Parathyroid adenoma (tissue), 2 donors: ENCODE data around the gene C1QTNF8.

ENCODE experiments used
- H2AFZ ChIP-seq: fragments of 300-600 bp; sonication (generic); one replicate; pipeline ENCODE4 v1.7.0; 2017; ENCODE audit warnings: antibody characterized with exemption, mild to moderate bottlenecking
- H3K27ac ChIP-seq: fragments of 300-600 bp; sonication (generic); one replicate; pipeline ENCODE4 v1.7.0; 2017
- H3K27me3 ChIP-seq: fragments of 300-600 bp; sonication (generic); one replicate; pipeline ENCODE4 v1.7.0; 2017; ENCODE audit warnings: low read length; ENCODE audit not compliant: control insufficient read depth, insufficient read depth
- H3K36me3 ChIP-seq: fragments of 300-600 bp; sonication (generic); one replicate; pipeline ENCODE4 v1.7.0; 2017; ENCODE audit warnings: low read length; ENCODE audit not compliant: control insufficient read depth, insufficient read depth
- H3K4me1 ChIP-seq: fragments of 300-600 bp; sonication (generic); one replicate; pipeline ENCODE4 v1.7.0; 2017; ENCODE audit warnings: control low read depth
- H3K4me2 ChIP-seq: fragments of 300-600 bp; sonication (generic); one replicate; pipeline ENCODE4 v1.7.0; 2017; ENCODE audit warnings: low read length
- H3K4me3 ChIP-seq: fragments of 300-600 bp; sonication (generic); one replicate; pipeline ENCODE4 v1.7.0; 2017; ENCODE audit warnings: low read depth, low read length
- H3K79me2 ChIP-seq: fragments of 300-600 bp; sonication (generic); one replicate; pipeline ENCODE4 v1.7.0; 2017; ENCODE audit warnings: control low read depth
- H3K9ac ChIP-seq: fragments of 300-600 bp; sonication (generic); one replicate; pipeline ENCODE4 v1.7.0; 2017; ENCODE audit warnings: mild to moderate bottlenecking
- H3K9me3 ChIP-seq: fragments of 300-600 bp; sonication (generic); one replicate; pipeline ENCODE4 v1.7.0; 2017; ENCODE audit warnings: low read length; ENCODE audit not compliant: control insufficient read depth
- CTCF ChIP-seq: fragments of 300-600 bp; sonication (generic); IDR thresholded peaks from one replicate; pipeline ENCODE4 v1.7.0; 2017; ENCODE audit warnings: antibody characterized with exemption, mild to moderate bottlenecking
- donor health status: primary hyperparathyroidism.

Gene C1QTNF8

GRCh38 chr16:1137604-1138003, 41.6 kb upstream of the C1QTNF8 start:
- Histone ChIP-seq H3K9ac (no peak overlapping the region), H3K27me3 (no peaks in the 10 kb centered on the region), H3K4me3 (no peak overlapping the region), H3K4me2 (no peak overlapping the region), H3K36me3 (no peaks in the 10 kb centered on the region), H3K9me3 (no peaks in the 10 kb centered on the region), H3K4me1 (no peaks in the 10 kb centered on the region), H3K79me2 (no peaks in the 10 kb centered on the region), H3K27ac (no peak overlapping the region), H2AFZ (no peak overlapping the region)
- no peak for TF ChIP-seq CTCF

GRCh38 chr16:1135459-1135825, 39.4 kb upstream of the C1QTNF8 start:
- H3K9me3 ChIP-seq = no peaks in the 10 kb centered on the region
- H3K36me3 ChIP-seq = no peaks in the 10 kb centered on the region
- no peaks in the 10 kb centered on the region for H3K4me1 ChIP-seq
- no peak overlapping the region for H3K4me3 ChIP-seq
- no peak for TF ChIP-seq CTCF
- no peak overlapping the region for H2AFZ ChIP-seq
- H3K9ac ChIP-seq = no peak overlapping the region
- H3K27me3 ChIP-seq = no peaks in the 10 kb centered on the region
- H3K79me2 ChIP-seq = no peaks in the 10 kb centered on the region
- no peak overlapping the region for H3K27ac ChIP-seq
- H3K4me2 ChIP-seq = no peak overlapping the region

GRCh38 chr16:1134776-1135458, 38.9 kb upstream of the C1QTNF8 start:
- Histone ChIP-seq H3K4me3 (no peak overlapping the region), H3K9me3 (no peaks in the 10 kb centered on the region), H3K4me1 (no peaks in the 10 kb centered on the region), H3K4me2 (no peak overlapping the region), H3K79me2 (no peaks in the 10 kb centered on the region), H3K27me3 (no peaks in the 10 kb centered on the region), H3K27ac (no peak overlapping the region), H2AFZ (no peak overlapping the region), H3K9ac (no peak overlapping the region), H3K36me3 (no peaks in the 10 kb centered on the region)
- TF ChIP-seq CTCF = no peak

GRCh38 chr16:1133810-1134520, 37.9 kb upstream of the C1QTNF8 start:
- Histone ChIP-seq H3K4me2 (no peak overlapping the region), H3K79me2 (no peaks in the 10 kb centered on the region), H3K4me1 (no peaks in the 10 kb centered on the region), H3K27me3 (no peaks in the 10 kb centered on the region), H3K9me3 (no peaks in the 10 kb centered on the region), H2AFZ (no peak overlapping the region), H3K4me3 (no peak overlapping the region), H3K36me3 (no peaks in the 10 kb centered on the region), H3K27ac (no peak overlapping the region), H3K9ac (no peak overlapping the region)
- no peak for TF ChIP-seq CTCF

- Histone ChIP-seq H3K9me3 (no peaks in the 10 kb centered on the region), H3K27me3 (no peaks in the 10 kb centered on the region)
- no peak for TF ChIP-seq CTCF
These were observed 37.2 kb upstream of the C1QTNF8 start for GRCh38 chr16:1133271-1133670.

More at GRCh38 chr16:1133271-1133670, 37.2 kb upstream of the C1QTNF8 start:
- no peaks in the 10 kb centered on the region for H3K4me1 ChIP-seq
- no peak overlapping the region for H3K27ac ChIP-seq
- no peak overlapping the region for H2AFZ ChIP-seq
- no peaks in the 10 kb centered on the region for H3K79me2 ChIP-seq
- no peak overlapping the region for H3K4me3 ChIP-seq
- no peaks in the 10 kb centered on the region for H3K36me3 ChIP-seq
- no peak overlapping the region for H3K4me2 ChIP-seq
- no peak overlapping the region for H3K9ac ChIP-seq
